Liver (tissue), 3 donors: Measurements from ENCODE around the gene COL23A1.

Source experiments
- ATF3 ChIP-seq: IDR thresholded peaks from 2 replicates; pipeline ENCODE4 v1.6.1; 2016; ENCODE audit warnings: antibody characterized with exemption
- HNF4A ChIP-seq, 2 donors: conservative IDR thresholded peaks; 2 replicates each; pipeline ENCODE4 v1.6.1; 2016; ENCODE audit warnings: antibody characterized with exemption in 2 of 2, mild to moderate bottlenecking in 2 of 2
- REST ChIP-seq: IDR thresholded peaks from 2 replicates; pipeline ENCODE4 v1.6.1; 2016; ENCODE audit warnings: antibody characterized with exemption, mild to moderate bottlenecking
- SP1 ChIP-seq: IDR thresholded peaks from 2 replicates; pipeline ENCODE4 v1.6.1; 2018; ENCODE audit warnings: antibody characterized with exemption, mild to moderate bottlenecking
- YY1 ChIP-seq: IDR thresholded peaks from 2 replicates; pipeline ENCODE4 v1.6.1; 2016; ENCODE audit warnings: antibody characterized with exemption, mild to moderate bottlenecking
- TF ChIP-seq, protein P1 (sequence below): fragments of 150-350 bp; IDR thresholded peaks from 2 replicates; pipeline ENCODE4 v1.5.1; 2017; ENCODE audit warnings: improper control_type of control experiment, low read depth, low read length; ENCODE audit not compliant: missing input control
- TF ChIP-seq, protein P2 (sequence below): IDR thresholded peaks from 2 replicates; pipeline ENCODE4 v1.6.1; 2016; ENCODE audit warnings: antibody characterized with exemption
- donor health status: healthy.
- donor health status: healthy.

GRCh38 chr5:178476531-178476930 is 113.7 kb downstream of the COL23A1 start:
- TF ChIP-seq, protein P1, sequence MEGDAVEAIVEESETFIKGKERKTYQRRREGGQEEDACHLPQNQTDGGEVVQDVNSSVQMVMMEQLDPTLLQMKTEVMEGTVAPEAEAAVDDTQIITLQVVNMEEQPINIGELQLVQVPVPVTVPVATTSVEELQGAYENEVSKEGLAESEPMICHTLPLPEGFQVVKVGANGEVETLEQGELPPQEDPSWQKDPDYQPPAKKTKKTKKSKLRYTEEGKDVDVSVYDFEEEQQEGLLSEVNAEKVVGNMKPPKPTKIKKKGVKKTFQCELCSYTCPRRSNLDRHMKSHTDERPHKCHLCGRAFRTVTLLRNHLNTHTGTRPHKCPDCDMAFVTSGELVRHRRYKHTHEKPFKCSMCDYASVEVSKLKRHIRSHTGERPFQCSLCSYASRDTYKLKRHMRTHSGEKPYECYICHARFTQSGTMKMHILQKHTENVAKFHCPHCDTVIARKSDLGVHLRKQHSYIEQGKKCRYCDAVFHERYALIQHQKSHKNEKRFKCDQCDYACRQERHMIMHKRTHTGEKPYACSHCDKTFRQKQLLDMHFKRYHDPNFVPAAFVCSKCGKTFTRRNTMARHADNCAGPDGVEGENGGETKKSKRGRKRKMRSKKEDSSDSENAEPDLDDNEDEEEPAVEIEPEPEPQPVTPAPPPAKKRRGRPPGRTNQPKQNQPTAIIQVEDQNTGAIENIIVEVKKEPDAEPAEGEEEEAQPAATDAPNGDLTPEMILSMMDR: no peak
- TF ChIP-seq HNF4A (conservative IDR thresholded peaks at IDR 0.05): no peak
- no peak for TF ChIP-seq YY1
- TF ChIP-seq SP1: no peak
- TF ChIP-seq, protein P2, sequence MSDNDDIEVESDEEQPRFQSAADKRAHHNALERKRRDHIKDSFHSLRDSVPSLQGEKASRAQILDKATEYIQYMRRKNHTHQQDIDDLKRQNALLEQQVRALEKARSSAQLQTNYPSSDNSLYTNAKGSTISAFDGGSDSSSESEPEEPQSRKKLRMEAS: no peak
- no peak for TF ChIP-seq REST
- TF ChIP-seq ATF3: no peak
